Muscle layer of colon (tissue), 2 donors: ENCODE results near the gene CCL18.
"Not testable (repeated sequence)": the region's sequence is repeated elsewhere in the genome, so short reads cannot be mapped to it uniquely, and the experiment has no call there.

Experiments used
- H3K27ac ChIP-seq: one replicate; pipeline ENCODE4 v1.7.0; 2013; ENCODE audit warnings: low read depth, mild to moderate bottlenecking, low read length, moderate library complexity
- H3K27me3 ChIP-seq, 2 donors: one replicate each; pipeline ENCODE4 v1.7.0; 2013; ENCODE audit warnings: low read length in 2 of 2, mild to moderate bottlenecking in 2 of 2; ENCODE audit not compliant: insufficient read depth in 2 of 2, control insufficient read depth in 1 of 2
- H3K36me3 ChIP-seq: one replicate; pipeline ENCODE4 v1.7.0; 2013; ENCODE audit warnings: mild to moderate bottlenecking, low read length; ENCODE audit not compliant: insufficient read depth
- H3K4me1 ChIP-seq: one replicate; pipeline ENCODE4 v1.7.0; 2013; ENCODE audit warnings: mild to moderate bottlenecking, low read length; ENCODE audit not compliant: insufficient read depth
- H3K4me3 ChIP-seq, 2 donors: one replicate each; pipeline ENCODE4 v1.7.0; 2013; ENCODE audit warnings: low read length in 2 of 2, low read depth in 1 of 2, mild to moderate bottlenecking in 1 of 2, moderate library complexity in 1 of 2
- H3K9ac ChIP-seq: one replicate; pipeline ENCODE4 v1.7.0; 2013; ENCODE audit warnings: low read length
- H3K9me3 ChIP-seq: one replicate; pipeline ENCODE4 v1.7.0; 2013; ENCODE audit warnings: mild to moderate bottlenecking, low read length
- donor health status: abdominal sarcoma.
- donor health status: Adenocarcinoma of cecum.

Gene CCL18, protein sequence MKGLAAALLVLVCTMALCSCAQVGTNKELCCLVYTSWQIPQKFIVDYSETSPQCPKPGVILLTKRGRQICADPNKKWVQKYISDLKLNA

GRCh38 chr17:36063786-36064541 lies at the start of gene CCL18:
Gene CCL18, plus strand, starts transcription at chr17:36064272. Its CDS starts 71 bp downstream, at chr17:36064343.
- Histone ChIP-seq H3K36me3 (no peaks in the 10 kb centered on the region), H3K27ac (no peak within 1 kb of the TSS), H3K27me3 (no peaks in the 10 kb centered on the region), H3K4me3 (no peak within 1 kb of the TSS), H3K9me3 (no peaks in the 10 kb centered on the region), H3K9ac (no peak within 1 kb of the TSS), H3K4me1 (no peaks in the 10 kb centered on the region)

DNA sequence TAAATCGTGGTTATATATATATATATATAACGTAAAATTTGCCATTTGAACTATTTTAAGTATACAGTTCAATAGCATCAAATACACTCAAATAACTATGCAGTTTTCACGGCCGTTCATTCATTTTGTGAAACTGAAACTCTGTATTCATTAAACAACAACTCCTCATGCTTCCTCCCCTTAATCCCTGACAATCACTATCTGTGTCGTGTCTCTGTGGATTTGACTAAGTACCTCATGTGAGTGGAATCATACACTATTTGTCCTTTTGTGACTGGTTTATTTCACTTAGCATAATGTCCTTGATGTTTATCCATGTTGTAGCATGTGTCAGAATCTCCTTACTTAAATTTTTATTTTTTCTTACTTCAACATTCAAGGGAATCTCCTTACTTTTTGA lies 49.1 kb upstream of the CCL18 start:
- no peak overlapping the region for H3K4me3 ChIP-seq
- H3K4me1 ChIP-seq = no peaks in the 10 kb centered on the region
- no peak overlapping the region for H3K9ac ChIP-seq
- no peak overlapping the region for H3K27ac ChIP-seq
- peaks cover 6% of the 10 kb centered on the region for H3K9me3 ChIP-seq
- no peaks in the 10 kb centered on the region for H3K36me3 ChIP-seq
- H3K27me3 ChIP-seq = no peaks in the 10 kb centered on the region

DNA sequence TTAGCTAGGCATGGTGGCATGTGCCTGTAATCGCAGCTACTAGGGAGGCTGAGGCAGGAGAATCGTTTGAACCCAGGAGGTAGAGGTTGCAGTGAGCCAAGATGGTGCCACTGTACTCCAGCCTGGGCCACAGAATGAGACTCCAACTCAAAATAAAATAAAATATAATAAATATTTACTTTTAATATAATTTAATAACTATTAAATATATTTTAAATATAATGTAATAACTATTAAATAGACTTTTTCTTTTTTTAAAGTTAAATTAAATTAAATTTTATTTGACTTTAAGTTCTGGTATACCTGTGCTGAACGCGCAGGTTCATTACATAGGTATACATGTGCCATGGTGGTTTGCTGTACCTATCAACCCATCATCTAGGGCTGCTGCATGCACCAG lies 48.2 kb upstream of the CCL18 start:
- H3K9ac ChIP-seq, H3K9me3 ChIP-seq, H3K27ac ChIP-seq, H3K27me3 ChIP-seq, H3K36me3 ChIP-seq, H3K4me1 ChIP-seq, H3K4me3 ChIP-seq: not testable (repeated sequence)

- H3K9me3 ChIP-seq = peaks cover 6% of the 10 kb centered on the region
These were observed 47.5 kb upstream of the CCL18 start for GRCh38 chr17:36016555-36016954.

DNA sequence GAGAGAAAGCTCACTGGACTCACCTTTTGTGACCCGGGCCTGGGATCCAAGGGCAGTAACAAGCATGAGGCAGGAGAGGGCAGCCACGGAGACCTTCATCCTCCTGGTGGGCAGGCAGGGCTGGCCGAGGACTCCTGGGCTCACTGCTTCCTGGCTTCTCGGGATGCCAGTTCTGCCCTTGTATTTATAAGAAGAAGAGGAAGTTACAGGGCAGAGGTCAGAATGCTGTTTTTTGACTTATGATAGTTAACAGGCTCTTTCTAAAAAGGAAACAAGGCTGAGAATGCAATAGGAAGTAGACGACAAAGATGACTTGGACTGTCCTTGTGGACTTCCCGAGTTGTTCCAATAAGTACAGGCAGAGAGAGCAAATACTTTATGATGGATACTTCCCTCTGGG lies 46.3 kb upstream of the CCL18 start, which contains the start of gene CCL23:
TSS of gene CCL23 (minus strand) at position 174 of the 400 bp plus-strand sequence. CDS start at position 99, 75 bp downstream.
- H3K27ac ChIP-seq = no peak within 1 kb of the TSS

More at GRCh38 chr17:36016555-36016954, 47.5 kb upstream of the CCL18 start:
- Histone ChIP-seq H3K27me3 (no peaks in the 10 kb centered on the region), H3K27ac (no peak overlapping the region), H3K4me1 (no peaks in the 10 kb centered on the region), H3K4me3 (no peak overlapping the region), H3K36me3 (no peaks in the 10 kb centered on the region), H3K9ac (no peak overlapping the region)

DNA sequence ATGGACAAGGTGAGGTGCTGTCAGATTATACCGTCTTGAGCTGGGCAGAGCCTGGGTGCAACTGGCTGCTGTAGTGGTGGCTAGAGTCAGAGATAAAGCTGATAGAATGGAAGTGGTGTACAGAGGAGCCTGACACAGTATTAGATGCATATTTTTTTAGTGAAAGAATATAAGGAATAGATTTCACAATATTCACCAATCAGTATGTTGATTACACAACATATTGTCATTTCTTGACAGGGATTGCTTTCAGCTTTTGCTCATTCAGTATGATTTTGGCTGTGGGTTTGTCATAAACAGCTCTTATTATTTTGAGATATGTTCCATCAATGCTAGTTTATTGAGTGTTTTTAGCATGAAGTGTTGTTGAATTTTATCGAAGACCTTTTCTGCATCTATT lies 44.6 kb upstream of the CCL18 start:
- H3K4me3 ChIP-seq = no peak overlapping the region
- no peaks in the 10 kb centered on the region for H3K36me3 ChIP-seq
- no peak overlapping the region for H3K9ac ChIP-seq
- no peaks in the 10 kb centered on the region for H3K9me3 ChIP-seq
- no peaks in the 10 kb centered on the region for H3K4me1 ChIP-seq
- H3K27ac ChIP-seq = no peak overlapping the region
- no peaks in the 10 kb centered on the region for H3K27me3 ChIP-seq

More for the DNA sequence above, 46.3 kb upstream of the CCL18 start, which contains the start of gene CCL23:
- H3K36me3 ChIP-seq = no peaks in the 10 kb centered on the region
- no peaks in the 10 kb centered on the region for H3K4me1 ChIP-seq
- H3K4me3 ChIP-seq = no peak within 1 kb of the TSS
- no peak within 1 kb of the TSS for H3K9ac ChIP-seq
- no peaks in the 10 kb centered on the region for H3K9me3 ChIP-seq
- H3K27me3 ChIP-seq = no peaks in the 10 kb centered on the region

GRCh38 chr17:36024106-36024869 lies 39.8 kb upstream of the CCL18 start:
- no peaks in the 10 kb centered on the region for H3K4me1 ChIP-seq
- H3K4me3 ChIP-seq = no peak overlapping the region
- no peaks in the 10 kb centered on the region for H3K9me3 ChIP-seq
- H3K36me3 ChIP-seq = no peaks in the 10 kb centered on the region
- H3K27ac ChIP-seq = no peak overlapping the region
- no peaks in the 10 kb centered on the region for H3K27me3 ChIP-seq
- no peak overlapping the region for H3K9ac ChIP-seq

DNA sequence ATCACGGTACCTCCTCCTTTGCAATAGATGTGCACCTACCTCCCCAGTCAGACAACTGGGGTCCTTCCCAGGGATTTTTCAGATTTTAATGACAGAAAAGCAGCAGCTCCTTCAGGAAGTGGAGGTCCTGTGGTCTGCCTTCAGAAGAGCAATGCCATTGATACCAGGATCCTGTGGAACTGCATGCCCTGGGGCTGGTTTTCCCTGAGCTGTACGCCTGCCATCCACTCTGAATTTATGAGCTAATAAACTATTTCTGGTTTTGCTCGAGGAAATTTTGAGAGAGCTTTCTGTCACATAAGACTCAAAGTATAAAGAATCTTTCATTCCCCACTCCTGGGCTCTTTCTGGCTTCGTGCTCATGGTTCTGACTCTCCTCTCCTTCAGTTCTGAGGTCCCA lies 36.3 kb upstream of the CCL18 start:
- H3K27me3 ChIP-seq = no peaks in the 10 kb centered on the region
- H3K36me3 ChIP-seq = no peaks in the 10 kb centered on the region
- H3K9me3 ChIP-seq = no peaks in the 10 kb centered on the region
- no peaks in the 10 kb centered on the region for H3K4me1 ChIP-seq
- H3K9ac ChIP-seq = no peak overlapping the region
- no peak overlapping the region for H3K4me3 ChIP-seq
- H3K27ac ChIP-seq = no peak overlapping the region

- no peak overlapping the region for H3K27ac ChIP-seq
- H3K9me3 ChIP-seq = no peaks in the 10 kb centered on the region
- H3K9ac ChIP-seq = no peak overlapping the region
- no peaks in the 10 kb centered on the region for H3K4me1 ChIP-seq
- H3K4me3 ChIP-seq = no peak overlapping the region
- H3K27me3 ChIP-seq = no peaks in the 10 kb centered on the region
- no peaks in the 10 kb centered on the region for H3K36me3 ChIP-seq
These were observed 33.1 kb upstream of the CCL18 start for GRCh38 chr17:36030956-36031355.

DNA sequence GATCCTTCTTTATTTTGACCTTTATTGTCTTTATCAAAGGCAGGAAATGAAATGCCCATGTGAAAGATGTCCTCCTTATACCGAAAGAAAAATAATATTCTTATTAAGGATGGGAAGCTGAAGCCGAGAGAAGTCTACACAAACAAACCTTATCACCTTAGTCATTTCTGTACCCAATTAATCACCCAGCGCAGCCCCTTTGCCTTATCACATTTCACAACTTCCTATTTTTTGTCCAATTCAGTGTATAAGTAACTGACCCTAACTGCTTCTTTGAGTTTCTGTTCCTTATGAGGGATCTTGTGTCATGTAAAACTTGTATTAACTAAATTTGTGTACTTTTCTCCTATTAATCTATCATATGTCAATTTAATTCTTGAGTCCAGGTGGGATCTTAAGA lies 29.9 kb upstream of the CCL18 start:
- Histone ChIP-seq H3K27me3 (no peaks in the 10 kb centered on the region), H3K9me3 (no peaks in the 10 kb centered on the region), H3K9ac (no peak overlapping the region), H3K27ac (no peak overlapping the region), H3K4me1 (no peaks in the 10 kb centered on the region), H3K36me3 (no peaks in the 10 kb centered on the region), H3K4me3 (no peak overlapping the region)

DNA sequence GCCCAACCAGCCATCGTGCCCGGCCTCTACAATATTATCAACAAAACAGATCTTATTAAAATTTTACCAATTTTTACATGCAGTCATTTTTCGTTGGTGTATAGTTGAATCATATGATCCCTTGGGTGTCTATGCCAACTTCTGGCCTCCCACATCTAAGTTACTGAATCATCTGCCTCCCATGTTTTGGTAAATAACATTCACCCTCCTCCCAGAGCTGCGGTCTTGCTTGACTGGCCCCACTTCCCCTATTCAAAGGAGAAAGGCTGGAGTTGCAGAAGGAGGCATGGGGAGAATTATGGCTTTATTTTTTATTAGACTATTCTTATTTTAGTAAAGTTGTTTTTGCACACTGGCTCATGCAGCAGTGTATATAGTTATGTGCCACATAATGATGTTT lies 27.8 kb upstream of the CCL18 start:
- H3K4me1 ChIP-seq = no peaks in the 10 kb centered on the region
- no peaks in the 10 kb centered on the region for H3K36me3 ChIP-seq
- no peak overlapping the region for H3K4me3 ChIP-seq
- H3K9me3 ChIP-seq = no peaks in the 10 kb centered on the region
- H3K9ac ChIP-seq = no peak overlapping the region
- no peak overlapping the region for H3K27ac ChIP-seq
- no peaks in the 10 kb centered on the region for H3K27me3 ChIP-seq
